ENCODE data around the gene FREY1. TPM values are rescaled to one million over a fixed set of nuclear protein-coding genes. Genes with fewer than 3 reads are reported as not detected.

FREY1 gene
- total and polyA plus RNA-seq, 2 donors from 2014 or later = 0.99 to 1.0 TPM

GRCh38 chr11:45894555-45895247 is 12.4 kb downstream of the FREY1 start:
- no peak for TF ChIP-seq CTCF (IDR thresholded peaks at IDR 0.05; ENCODE audit: borderline replicate concordance, extremely low read depth, insufficient read depth)
- DNase-seq (no peak), FAIRE-seq (no peak)
- intact Hi-C loops (cut with DNase I) = no loop called here
- no peak overlapping the region for H3K4me3 ChIP-seq (ENCODE audit: low read length in 3 of 3)
- H3K9me3 ChIP-seq (ENCODE audit: control insufficient read depth in 2 of 3, insufficient read depth in 1 of 3, low read length in 3 of 3) = no peaks in the 10 kb centered on the region
- peaks cover 0 to 7% (median 0%) of the 10 kb centered on the region in 3 donors for H3K4me1 ChIP-seq (ENCODE audit: control insufficient read depth in 2 of 3, insufficient read depth in 2 of 3, low read depth in 1 of 3, low read length in 3 of 3)
- no peak overlapping the region for H3K27ac ChIP-seq (ENCODE audit: low read depth in 2 of 2, low read length in 2 of 2)
- no peaks in the 10 kb centered on the region for H3K27me3 ChIP-seq (ENCODE audit: control insufficient read depth, insufficient read depth, low read length)
- no peaks in the 10 kb centered on the region for H3K36me3 ChIP-seq (ENCODE audit: control insufficient read depth in 2 of 3, insufficient read depth in 3 of 3, low read length in 3 of 3)
- H3K9ac ChIP-seq (ENCODE audit: low read length in 3 of 3) = no peak overlapping the region

- H3K36me3 ChIP-seq (ENCODE audit: control insufficient read depth in 2 of 3, insufficient read depth in 3 of 3, low read length in 3 of 3) = no peaks in the 10 kb centered on the region
- no peak overlapping the region for H3K27ac ChIP-seq (ENCODE audit: low read depth in 2 of 2, low read length in 2 of 2)
- TF ChIP-seq CTCF (IDR thresholded peaks at IDR 0.05; ENCODE audit: borderline replicate concordance, extremely low read depth, insufficient read depth) = no peak
- no peak overlapping the region for H3K9ac ChIP-seq (ENCODE audit: low read length in 3 of 3)
- H3K9me3 ChIP-seq (ENCODE audit: control insufficient read depth in 2 of 3, insufficient read depth in 1 of 3, low read length in 3 of 3) = no peaks in the 10 kb centered on the region
- intact Hi-C loops (cut with DNase I) = no loop called here
- FAIRE-seq = no peak
- no peak for DNase-seq
- no peaks in the 10 kb centered on the region for H3K27me3 ChIP-seq (ENCODE audit: control insufficient read depth, insufficient read depth, low read length)
- no peak overlapping the region for H3K4me3 ChIP-seq (ENCODE audit: low read length in 3 of 3)
- H3K4me1 ChIP-seq (ENCODE audit: control insufficient read depth in 2 of 3, insufficient read depth in 2 of 3, low read depth in 1 of 3, low read length in 3 of 3) = peaks cover 0 to 2% (median 0%) of the 10 kb centered on the region in 3 donors
Observed at GRCh38 chr11:45892856-45893255, 14.2 kb downstream of the FREY1 start.

- H3K9me3 ChIP-seq (ENCODE audit: control insufficient read depth in 2 of 3, insufficient read depth in 1 of 3, low read length in 3 of 3) = no peaks in the 10 kb centered on the region
- H3K27me3 ChIP-seq (ENCODE audit: control insufficient read depth, insufficient read depth, low read length) = no peaks in the 10 kb centered on the region
- intact Hi-C loops (cut with DNase I) = no loop called here
- no peaks in the 10 kb centered on the region for H3K36me3 ChIP-seq (ENCODE audit: control insufficient read depth in 2 of 3, insufficient read depth in 3 of 3, low read length in 3 of 3)
- no peak overlapping the region for H3K4me3 ChIP-seq (ENCODE audit: low read length in 3 of 3)
- DNase-seq = peak in 1 of 5 donors; percentile 32
- no peak overlapping the region for H3K9ac ChIP-seq (ENCODE audit: low read length in 3 of 3)
- FAIRE-seq = no peak
- H3K4me1 ChIP-seq (ENCODE audit: control insufficient read depth in 2 of 3, insufficient read depth in 2 of 3, low read depth in 1 of 3, low read length in 3 of 3) = peaks cover 0 to 2% (median 0%) of the 10 kb centered on the region in 3 donors
- no peak for TF ChIP-seq CTCF (IDR thresholded peaks at IDR 0.05; ENCODE audit: borderline replicate concordance, extremely low read depth, insufficient read depth)
- no peak overlapping the region for H3K27ac ChIP-seq (ENCODE audit: low read depth in 2 of 2, low read length in 2 of 2)
Observed at GRCh38 chr11:45890886-45891550, 16.1 kb downstream of the FREY1 start.

Measured in kidney (tissue), 14 donors.